Kidney capillary endothelial cell (primary cell): ENCODE results near the gene GCSH.

Experiments
- DNase-seq: peaks from one replicate; pipeline ENCODE4 v3.0.0-alpha.2; 2018; ENCODE audit warnings: low spot score

GCSH gene

DNA sequence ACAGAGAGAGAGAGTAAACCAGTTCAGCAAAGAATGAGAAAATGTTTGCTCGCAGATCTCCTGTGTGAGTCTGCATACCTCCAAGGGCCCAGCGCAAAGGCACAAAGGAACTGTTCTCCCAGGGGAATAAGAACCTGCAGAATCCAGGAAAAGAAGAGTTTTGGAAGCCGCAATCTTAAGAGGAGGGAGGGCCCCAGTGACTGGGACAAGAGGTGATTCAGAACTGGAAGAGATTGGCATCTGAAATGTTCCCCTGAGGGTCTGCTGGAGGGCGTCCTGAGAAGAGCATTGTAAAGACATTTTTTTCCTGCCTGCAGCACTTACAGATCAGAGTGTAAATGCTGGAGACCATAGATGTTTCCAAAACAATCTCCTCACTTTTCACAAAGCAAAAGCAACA, 54.5 kb downstream of the GCSH start:
- no peak for DNase-seq

- no peak for DNase-seq
Measured at GRCh38 chr16:81040842-81041241, 55.4 kb downstream of the GCSH start.

DNA sequence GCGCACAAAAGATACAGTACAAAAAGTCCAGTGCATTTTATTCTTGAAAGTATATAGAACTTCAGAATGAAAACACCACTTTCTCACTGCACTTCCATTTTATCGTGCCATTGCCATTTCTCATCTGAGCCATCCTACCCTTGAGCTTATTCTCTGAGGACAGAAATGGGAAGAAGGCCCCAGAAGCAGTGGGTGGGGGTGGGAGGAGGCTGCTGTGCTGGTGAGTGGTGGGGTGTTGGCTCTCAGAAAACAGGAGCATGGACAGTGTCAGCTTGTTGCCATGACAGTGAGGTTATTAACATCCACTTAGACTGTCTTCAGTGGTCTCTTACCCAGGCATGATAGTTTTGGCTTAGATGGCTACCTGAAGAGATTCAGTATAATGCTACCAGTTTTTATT, 56.1 kb downstream of the GCSH start:
- DNase-seq: no peak

- DNase-seq: peak; percentile 40
Measured at GRCh38 chr16:81036751-81037350, 59.3 kb downstream of the GCSH start.

GRCh38 chr16:81035975-81036750, 60.0 kb downstream of the GCSH start:
- DNase-seq: peak; percentile 21

DNA sequence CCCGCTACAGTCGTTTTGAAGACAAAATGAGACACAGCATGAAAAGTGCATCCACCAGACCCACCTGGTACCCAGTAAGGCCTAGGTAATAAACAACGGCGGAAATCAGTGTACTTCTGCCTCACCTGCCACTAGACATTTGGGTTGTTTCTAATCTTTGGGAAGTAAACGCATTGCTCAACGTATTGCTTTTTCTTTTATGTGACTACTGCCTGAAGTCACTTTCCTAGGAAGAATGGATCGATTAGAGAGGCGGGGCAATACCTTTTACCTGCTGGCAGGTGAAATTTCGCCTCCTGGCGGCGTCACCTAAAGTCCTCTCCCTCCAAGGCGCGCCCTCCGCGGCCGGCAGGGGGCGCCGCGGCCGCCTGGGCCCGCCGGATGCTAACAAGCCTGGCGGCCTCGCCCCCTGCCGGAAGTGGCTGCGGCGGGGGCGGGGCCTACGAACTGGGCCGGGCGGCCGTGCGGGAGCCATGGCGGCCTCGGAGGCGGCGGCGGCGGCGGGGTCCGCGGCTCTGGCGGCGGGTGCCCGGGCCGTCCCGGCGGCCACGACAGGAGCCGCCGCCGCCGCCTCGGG, 60.7 kb downstream of the GCSH start, which contains the start of gene ATMIN:
Gene ATMIN, plus strand, starts transcription at position 445 of the 577 bp plus-strand sequence. Its CDS starts 29 bp downstream, at position 474.
- DNase-seq: peak; percentile 84
